GM20000 (cell line): ENCODE measurements around the gene RBM42.
A peak's percentile ranks its signal among the peaks of the same experiment; 100 is the strongest.

Experiments
- DNase-seq: peaks from one replicate; pipeline ENCODE4 v3.0.0; 2012; ENCODE audit warnings: low spot score
- TF ChIP-seq, protein P1 (sequence below): IDR thresholded peaks from 2 replicates; pipeline ENCODE4 v1.5.1; 2012; ENCODE audit warnings: mild to moderate bottlenecking, control low read depth; ENCODE audit errors: extremely low read depth, missing control alignments

RBM42 gene

DNA sequence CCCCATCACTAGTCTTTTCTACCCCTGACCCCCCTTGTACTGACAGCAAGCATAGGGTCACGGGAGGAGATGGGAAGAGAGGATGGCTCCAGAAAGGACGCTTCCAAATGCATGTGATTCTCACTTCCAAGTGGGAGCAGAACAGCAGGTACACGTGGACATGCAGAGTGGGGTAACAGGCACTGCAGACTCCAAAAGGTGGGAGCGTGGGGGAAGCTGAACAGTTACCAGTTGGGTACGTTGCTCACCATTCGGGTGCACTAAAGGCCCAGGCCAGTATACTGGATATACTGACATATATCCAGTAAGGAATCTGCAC lies 10.4 kb downstream of the RBM42 start:
- DNase-seq: no peak
- TF ChIP-seq, protein P1, sequence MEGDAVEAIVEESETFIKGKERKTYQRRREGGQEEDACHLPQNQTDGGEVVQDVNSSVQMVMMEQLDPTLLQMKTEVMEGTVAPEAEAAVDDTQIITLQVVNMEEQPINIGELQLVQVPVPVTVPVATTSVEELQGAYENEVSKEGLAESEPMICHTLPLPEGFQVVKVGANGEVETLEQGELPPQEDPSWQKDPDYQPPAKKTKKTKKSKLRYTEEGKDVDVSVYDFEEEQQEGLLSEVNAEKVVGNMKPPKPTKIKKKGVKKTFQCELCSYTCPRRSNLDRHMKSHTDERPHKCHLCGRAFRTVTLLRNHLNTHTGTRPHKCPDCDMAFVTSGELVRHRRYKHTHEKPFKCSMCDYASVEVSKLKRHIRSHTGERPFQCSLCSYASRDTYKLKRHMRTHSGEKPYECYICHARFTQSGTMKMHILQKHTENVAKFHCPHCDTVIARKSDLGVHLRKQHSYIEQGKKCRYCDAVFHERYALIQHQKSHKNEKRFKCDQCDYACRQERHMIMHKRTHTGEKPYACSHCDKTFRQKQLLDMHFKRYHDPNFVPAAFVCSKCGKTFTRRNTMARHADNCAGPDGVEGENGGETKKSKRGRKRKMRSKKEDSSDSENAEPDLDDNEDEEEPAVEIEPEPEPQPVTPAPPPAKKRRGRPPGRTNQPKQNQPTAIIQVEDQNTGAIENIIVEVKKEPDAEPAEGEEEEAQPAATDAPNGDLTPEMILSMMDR: no peak

DNA sequence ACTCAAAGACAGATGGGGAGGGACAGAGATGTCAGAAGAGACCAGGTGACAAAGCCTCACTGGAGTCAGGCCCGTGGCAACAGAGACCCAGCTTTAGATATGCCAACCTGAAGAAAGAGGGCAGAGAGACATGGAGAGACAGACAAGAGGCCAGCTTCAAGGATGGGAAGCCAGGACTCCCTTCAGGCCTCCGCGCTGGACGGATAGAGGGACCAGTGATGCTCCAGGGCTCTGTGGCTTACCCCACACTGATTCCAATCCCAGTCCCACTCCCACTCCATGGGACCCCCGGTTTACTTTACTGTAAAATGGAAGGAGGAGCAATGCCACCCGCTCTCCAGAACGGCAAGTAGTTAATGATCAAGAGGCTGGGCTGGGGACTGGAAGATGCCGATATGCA lies 11.0 kb downstream of the RBM42 start:
- DNase-seq: no peak
- TF ChIP-seq, protein P1: no peak

DNA sequence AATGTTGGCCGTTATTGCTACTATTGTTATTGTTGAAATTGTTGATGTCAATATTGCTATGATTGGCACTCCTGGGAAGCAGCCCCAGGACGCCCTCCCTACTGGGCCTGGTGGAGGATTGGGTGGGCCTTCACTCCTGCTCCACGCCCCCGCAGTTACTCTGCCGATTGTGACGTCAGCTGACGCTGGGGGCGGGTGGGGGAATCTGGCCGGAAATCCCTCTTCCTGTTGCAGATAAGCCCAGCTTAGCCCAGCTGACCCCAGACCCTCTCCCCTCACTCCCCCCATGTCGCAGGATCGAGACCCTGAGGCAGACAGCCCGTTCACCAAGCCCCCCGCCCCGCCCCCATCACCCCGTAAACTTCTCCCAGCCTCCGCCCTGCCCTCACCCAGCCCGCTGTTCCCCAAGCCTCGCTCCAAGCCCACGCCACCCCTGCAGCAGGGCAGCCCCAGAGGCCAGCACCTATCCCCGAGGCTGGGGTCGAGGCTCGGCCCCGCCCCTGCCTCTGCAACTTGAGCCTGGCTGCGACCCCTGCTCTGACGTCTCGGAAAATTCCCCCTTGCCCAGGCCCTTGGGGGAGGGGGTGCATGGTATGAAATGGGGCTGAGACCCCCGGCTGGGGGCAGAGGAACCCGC lies 12.8 kb downstream of the RBM42 start, which contains the start of gene ETV2:
Gene ETV2, plus strand, starts transcription at position 231 of the 637 bp plus-strand sequence. CDS start 716 bp downstream, outside the sequence.
- peak; percentile 72 for DNase-seq
- TF ChIP-seq, protein P1: no peak

DNA sequence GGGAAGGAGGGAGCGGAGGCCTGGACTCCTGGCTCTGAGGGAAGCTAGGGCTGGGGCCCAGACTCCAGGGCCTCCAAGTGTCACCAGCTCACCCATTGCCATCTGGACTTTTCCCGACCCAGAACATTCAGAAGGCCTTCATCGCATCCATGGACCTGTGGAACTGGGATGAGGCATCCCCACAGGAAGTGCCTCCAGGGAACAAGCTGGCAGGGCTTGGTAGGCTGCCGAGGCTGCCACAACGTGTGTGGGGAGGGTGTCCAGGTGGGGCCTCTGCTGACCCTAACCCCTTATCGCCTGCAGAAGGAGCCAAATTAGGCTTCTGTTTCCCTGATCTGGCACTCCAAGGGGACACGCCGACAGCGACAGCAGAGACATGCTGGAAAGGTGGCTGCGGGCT lies 13.5 kb downstream of the RBM42 start:
- TF ChIP-seq, protein P1: no peak
- no peak for DNase-seq

DNA sequence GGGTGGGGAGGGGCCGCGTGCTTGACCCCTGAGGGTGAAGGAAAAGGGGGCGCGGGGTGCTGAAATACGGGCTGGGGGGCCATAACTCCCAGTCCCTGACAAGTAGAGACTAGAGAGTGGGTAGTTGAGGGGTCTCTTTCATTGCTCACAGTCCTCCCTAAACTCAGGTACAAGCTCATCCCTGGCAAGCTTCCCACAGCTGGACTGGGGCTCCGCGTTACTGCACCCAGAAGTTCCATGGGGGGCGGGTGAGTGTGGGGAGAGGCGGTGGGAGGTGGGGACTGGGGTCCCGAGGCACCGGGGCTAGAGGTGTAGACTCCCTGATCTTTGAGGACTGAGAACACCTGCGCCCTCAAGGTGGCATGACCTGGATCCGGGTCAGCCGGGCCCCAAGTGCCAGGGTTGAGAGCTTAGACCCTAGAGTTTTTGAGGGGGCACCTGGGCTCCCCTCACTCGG lies 14.0 kb downstream of the RBM42 start:
- no peak for DNase-seq
- TF ChIP-seq, protein P1: no peak

DNA sequence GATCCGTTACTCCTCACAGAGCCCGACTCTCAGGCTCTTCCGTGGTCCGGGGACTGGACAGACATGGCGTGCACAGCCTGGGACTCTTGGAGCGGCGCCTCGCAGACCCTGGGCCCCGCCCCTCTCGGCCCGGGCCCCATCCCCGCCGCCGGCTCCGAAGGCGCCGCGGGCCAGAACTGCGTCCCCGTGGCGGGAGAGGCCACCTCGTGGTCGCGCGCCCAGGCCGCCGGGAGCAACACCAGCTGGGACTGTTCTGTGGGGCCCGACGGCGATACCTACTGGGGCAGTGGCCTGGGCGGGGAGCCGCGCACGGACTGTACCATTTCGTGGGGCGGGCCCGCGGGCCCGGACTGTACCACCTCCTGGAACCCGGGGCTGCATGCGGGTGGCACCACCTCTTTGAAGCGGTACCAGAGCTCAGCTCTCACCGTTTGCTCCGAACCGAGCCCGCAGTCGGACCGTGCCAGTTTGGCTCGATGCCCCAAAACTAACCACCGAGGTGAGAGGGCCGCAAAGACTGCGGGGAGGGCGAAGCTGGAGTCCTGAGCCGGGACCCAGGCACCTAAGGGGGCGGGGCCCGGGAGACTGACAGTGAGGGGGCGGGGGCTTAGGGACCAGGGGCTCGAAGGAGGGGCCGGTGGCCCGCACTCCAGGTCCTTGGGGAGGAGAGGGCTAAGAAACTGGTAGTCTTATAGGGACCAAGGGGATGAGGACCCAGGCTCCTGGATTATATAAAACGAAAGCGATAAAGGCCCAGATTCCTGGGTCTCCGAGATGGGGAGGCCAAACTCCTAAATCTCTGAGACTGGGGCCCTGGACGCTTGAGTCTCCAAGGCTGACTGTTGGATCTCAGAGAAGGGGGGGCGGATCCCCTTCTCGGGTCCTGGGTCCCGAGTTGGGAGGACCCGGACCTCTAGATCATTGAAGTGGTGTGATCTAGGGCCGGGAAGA lies 14.7 kb downstream of the RBM42 start:
- TF ChIP-seq, protein P1: no peak
- peak; percentile 92 for DNase-seq
